A673 (cell line): Measurements from ENCODE around the gene GMEB2. TPM values are rescaled to one million over a fixed set of nuclear protein-coding genes. Genes with fewer than 3 reads are reported as not detected.
A peak's percentile ranks its signal among the peaks of the same experiment; 100 is the strongest.
"Not testable (repeated sequence)": the region's sequence is repeated elsewhere in the genome, so short reads cannot be mapped to it uniquely, and the experiment has no call there.

Source experiments
- BruUV-seq: library from RNA; stranded (reverse); fragments of 400-500 nt; replicated peaks from 2 replicates; lab custom pipeline; 2021; lab: Mats Ljungman, UMichigan
- CTCF ChIA-PET: fragments of 300-600 bp; sonication (Branson Sonifier 250); formaldehyde crosslinking; loops from one replicate; lab custom pipeline; 2022; ENCODE audit warnings: antibody characterized with exemption; lab: Charles Lee
- POLR2A ChIA-PET: fragments of 300-600 bp; sonication (Branson Sonifier 250); formaldehyde crosslinking; loops from one replicate; lab custom pipeline; 2022; ENCODE audit warnings: antibody characterized with exemption; ENCODE audit not compliant: low non-redundant PET; lab: Charles Lee
- DNase-seq: peaks from one replicate; pipeline ENCODE4 v3.0.0-alpha.2; 2015; ENCODE audit warnings: low spot score
- H3K27ac ChIP-seq: fragments of 200-600 bp; sonication (generic); 2 replicates; pipeline ENCODE4 v1.5.1; 2016; ENCODE audit warnings: mixed run types, low read depth, mild to moderate bottlenecking, mixed read lengths, antibody characterized with exemption, low read length; ENCODE audit not compliant: poor library complexity, severe bottlenecking
- H3K27me3 ChIP-seq: fragments of 200-600 bp; sonication (generic); replicated peaks from 2 replicates; pipeline ENCODE4 v1.6.1; 2017; ENCODE audit warnings: mixed run types, low read depth, mild to moderate bottlenecking, mixed read lengths, antibody characterized with exemption, low read length; ENCODE audit not compliant: insufficient read depth, poor library complexity
- H3K36me3 ChIP-seq: fragments of 200-600 bp; sonication (generic); 2 replicates; pipeline ENCODE4 v1.6.1; 2016; ENCODE audit warnings: mixed run types, mild to moderate bottlenecking, mixed read lengths, antibody characterized with exemption, low read length; ENCODE audit not compliant: insufficient read depth, poor library complexity, severe bottlenecking
- H3K4me1 ChIP-seq: fragments of 200-600 bp; sonication (generic); 2 replicates; pipeline ENCODE4 v1.6.1; 2017; ENCODE audit warnings: mixed run types, mild to moderate bottlenecking, mixed read lengths, antibody characterized with exemption, low read length; ENCODE audit not compliant: insufficient read depth, poor library complexity, severe bottlenecking
- H3K4me3 ChIP-seq: fragments of 200-600 bp; sonication (generic); 2 replicates; pipeline ENCODE4 v1.5.1; 2016; ENCODE audit warnings: low read depth, mixed run types, mild to moderate bottlenecking, mixed read lengths, low read length; ENCODE audit not compliant: poor library complexity, severe bottlenecking
- H3K9me3 ChIP-seq: fragments of 200-600 bp; sonication (generic); 2 replicates; pipeline ENCODE4 v1.6.1; 2016; ENCODE audit warnings: mixed run types, low read depth, mild to moderate bottlenecking, mixed read lengths, antibody characterized with exemption, low read length; ENCODE audit not compliant: poor library complexity, severe bottlenecking
- CTCF ChIP-seq: fragments of 300-800, 200-600 bp; sonication (generic); conservative IDR thresholded peaks from 2 replicates; pipeline ENCODE4 v1.5.1; 2017; ENCODE audit warnings: low read depth, mild to moderate bottlenecking, antibody characterized with exemption, low read length, moderate library complexity, mixed read lengths
- EZH2 ChIP-seq: fragments of 200-600 bp; sonication (generic); IDR thresholded peaks from 2 replicates; pipeline ENCODE4 v1.6.1; 2017; ENCODE audit warnings: borderline replicate concordance, low read depth, mild to moderate bottlenecking, mixed read lengths, antibody characterized with exemption, low read length; ENCODE audit not compliant: poor library complexity, severe bottlenecking
- intact Hi-C: fragments of 100-400 bp; cut with micrococcal nuclease; formaldehyde crosslinking; loops from one replicate; pipeline ENCODE4 v1.10.0; 2022; ENCODE audit not compliant: unreplicated experiment
- total RNA-seq: library from RNA; stranded (reverse); gene quantifications from 2 replicates; pipeline ENCODE4 v1.2.3, GENCODE V29; 2021

Gene GMEB2
- total RNA-seq, 1 experiment from 2014 or later = 12.8 TPM

- ChIA-PET POLR2A (interaction anchor here (0.5 to 0.6 kb wide), 2 partner anchors 49 to 123 kb away, joined by 3 read pairs; partner anchors contain the start of gene TNFRSF6B), CTCF (interaction anchor here (1.0 kb wide), 2 partner anchors 36 to 68 kb away, joined by 3 read pairs; no protein-coding TSS in a partner anchor)
- intact Hi-C loops = no loop called here
- DNase-seq = no peak
- Histone ChIP-seq H3K27me3 (no peaks in the 10 kb centered on the region), H3K9me3 (no peaks in the 10 kb centered on the region), H3K36me3 (no peaks in the 10 kb centered on the region), H3K4me1 (peaks cover 5% of the 10 kb centered on the region), H3K4me3 (peak overlapping the region; percentile 68), H3K27ac (peak overlapping the region; percentile 67)
- BruUV-seq = no TSS peak
- TF ChIP-seq CTCF (no peak), EZH2 (no peak)
Observed at GRCh38 chr20:63573647-63574131, 53.2 kb downstream of the GMEB2 start.

GRCh38 chr20:63572788-63573646 lies 53.9 kb downstream of the GMEB2 start:
- no peak for DNase-seq
- no peaks in the 10 kb centered on the region for H3K9me3 ChIP-seq
- BruUV-seq = no TSS peak
- no peaks in the 10 kb centered on the region for H3K36me3 ChIP-seq
- CTCF ChIA-PET = interaction anchor here (1.0 kb wide), 1 partner anchor 69 kb away, joined by 3 read pairs; no protein-coding TSS in a partner anchor
- H3K27ac ChIP-seq = peak overlapping the region; percentile 67
- intact Hi-C loops = no loop called here
- H3K27me3 ChIP-seq = no peaks in the 10 kb centered on the region
- POLR2A ChIA-PET = no interaction called here
- peak overlapping the region; percentile 68 for H3K4me3 ChIP-seq
- H3K4me1 ChIP-seq = peaks cover 5% of the 10 kb centered on the region
- TF ChIP-seq CTCF = no peak
- TF ChIP-seq EZH2 = no peak

GRCh38 chr20:63572071-63572787 lies 54.7 kb downstream of the GMEB2 start:
- no peak overlapping the region for H3K27ac ChIP-seq
- H3K4me1 ChIP-seq = peaks cover 5% of the 10 kb centered on the region
- POLR2A ChIA-PET = no interaction called here
- no peak overlapping the region for H3K4me3 ChIP-seq
- DNase-seq = no peak
- H3K9me3 ChIP-seq = no peaks in the 10 kb centered on the region
- TF ChIP-seq CTCF (no peak), EZH2 (no peak)
- CTCF ChIA-PET = no interaction called here
- no peaks in the 10 kb centered on the region for H3K36me3 ChIP-seq
- no peaks in the 10 kb centered on the region for H3K27me3 ChIP-seq
- intact Hi-C loops = no loop called here
- no TSS peak for BruUV-seq

- CTCF ChIA-PET, H3K4me3 ChIP-seq, intact Hi-C loops, H3K27ac ChIP-seq, BruUV-seq, DNase-seq, POLR2A ChIA-PET, H3K4me1 ChIP-seq, H3K27me3 ChIP-seq, H3K9me3 ChIP-seq, H3K36me3 ChIP-seq: not testable (repeated sequence)
Observed at GRCh38 chr20:63571087-63571478, 55.8 kb downstream of the GMEB2 start.
